Measurements from ENCODE around the gene TRIM29. TPM values are rescaled to one million over a fixed set of nuclear protein-coding genes. Genes with fewer than 3 reads are reported as not detected.

TRIM29 gene
- total RNA-seq, 2 experiments from 2014 or later, result not detected

DNA sequence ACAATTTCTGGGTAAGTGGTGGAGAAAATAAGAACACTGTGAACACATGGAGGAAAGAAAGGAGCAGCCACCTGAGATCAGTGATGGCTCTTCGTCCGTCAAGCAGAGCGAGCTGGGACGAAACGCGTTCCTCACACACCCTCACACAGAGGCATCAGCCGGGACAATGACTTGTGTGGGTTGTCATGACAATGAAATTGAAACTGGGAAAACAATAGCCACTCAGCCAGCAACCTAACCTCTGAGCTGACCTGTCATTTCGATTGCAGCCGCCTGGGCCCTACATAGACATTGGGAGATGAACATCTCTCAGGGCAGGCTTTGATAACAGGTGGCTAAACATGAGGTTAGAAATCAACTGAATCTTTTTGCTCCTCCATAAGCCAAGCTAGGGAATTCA is 51.3 kb downstream of the TRIM29 start:
- POLR2A ChIA-PET, result no interaction called here
- Mint-ChIP-seq H3K27ac (no peak overlapping the region), H3K36me3 (ENCODE audit: low read depth) (peaks cover 9% of the 10 kb centered on the region)

DNA sequence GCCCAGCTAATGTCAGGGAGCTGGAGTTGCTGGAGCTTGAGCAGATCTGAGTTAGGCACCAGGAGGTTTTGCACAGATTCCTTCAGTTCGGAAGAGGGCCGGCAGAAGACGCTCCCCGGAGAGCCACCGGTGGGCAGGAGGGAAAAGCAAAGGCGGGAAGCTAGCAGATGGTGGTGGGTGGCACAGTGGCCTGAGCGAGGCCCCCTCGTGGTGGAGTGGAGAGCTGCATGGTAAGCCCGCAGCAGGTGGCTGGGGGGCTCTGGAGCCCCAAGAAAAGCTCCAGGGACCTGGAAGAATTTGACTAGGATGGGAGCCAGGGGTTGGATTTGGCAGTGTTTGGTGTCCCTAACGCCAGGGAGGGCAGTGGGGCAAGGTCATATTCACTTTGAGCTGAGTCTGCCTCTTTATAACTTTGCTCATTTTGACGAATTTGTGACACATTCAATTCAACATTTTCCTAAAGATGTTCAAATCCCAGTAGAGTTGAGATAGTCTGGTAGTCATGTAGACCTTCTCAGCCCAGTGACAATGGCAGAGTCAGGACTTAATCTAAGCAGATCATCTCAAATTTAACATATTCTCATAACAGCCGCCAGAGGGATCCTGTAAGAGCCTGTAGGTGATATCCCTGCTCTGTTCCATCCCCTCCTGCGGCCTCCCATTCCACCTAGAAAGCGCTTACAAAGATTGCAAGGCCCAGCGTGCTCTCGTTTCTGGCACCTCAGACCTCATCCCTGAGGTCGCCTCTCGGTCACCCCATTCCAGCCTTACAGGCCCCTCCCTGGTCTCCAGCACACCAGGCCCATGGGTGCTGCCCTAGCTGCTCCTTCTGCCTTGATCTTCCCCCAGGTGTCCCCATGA is 57.9 kb downstream of the TRIM29 start:
- ChIA-PET CTCF (interaction anchor here (1.1 kb wide), 1 partner anchor 351 kb away, joined by 3 read pairs; the partner anchor contains the start of gene NECTIN1), POLR2A (no interaction called here)
- Mint-ChIP-seq H3K27ac (no peak overlapping the region), H3K27me3 (peaks cover 5% of the 10 kb centered on the region), H3K36me3 (ENCODE audit: low read depth) (peaks cover 11% of the 10 kb centered on the region), H3K4me1 (no peaks in the 10 kb centered on the region), H3K9me3 (peaks cover 16% of the 10 kb centered on the region), H3K4me3 (no peak overlapping the region)
- no peak for DNase-seq

More for the DNA sequence above, 51.3 kb downstream of the TRIM29 start:
- no peaks in the 10 kb centered on the region for H3K27me3 Mint-ChIP-seq
- no peaks in the 10 kb centered on the region for H3K4me1 Mint-ChIP-seq
- no peak for DNase-seq
- H3K4me3 Mint-ChIP-seq, result no peak overlapping the region
- peaks cover 9% of the 10 kb centered on the region for H3K9me3 Mint-ChIP-seq
- CTCF ChIA-PET, result no interaction called here

DNA sequence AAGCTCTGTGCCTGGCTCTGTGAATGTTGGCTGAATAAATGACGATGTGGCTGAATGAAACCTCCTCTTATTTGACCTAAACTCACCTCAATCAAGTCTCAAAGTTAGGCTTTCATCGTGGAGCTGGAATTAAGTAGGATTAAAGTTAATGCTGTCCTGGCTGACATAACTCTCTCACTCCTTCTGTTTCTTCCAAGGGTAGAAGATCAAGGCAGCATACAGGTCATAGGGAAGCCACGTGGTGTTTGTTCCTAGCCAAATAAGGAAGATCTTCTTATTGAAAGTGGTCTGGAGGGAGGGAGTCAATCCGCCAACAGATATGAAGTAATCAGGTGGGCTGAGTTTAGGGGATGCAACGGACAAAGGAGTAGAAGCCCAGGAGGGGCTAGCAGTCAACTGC is 59.5 kb downstream of the TRIM29 start:
- DNase-seq, result no peak
- POLR2A ChIA-PET, result no interaction called here
- no peak overlapping the region for H3K4me3 Mint-ChIP-seq
- H3K36me3 Mint-ChIP-seq (ENCODE audit: low read depth), result peaks cover 9% of the 10 kb centered on the region
- no peaks in the 10 kb centered on the region for H3K4me1 Mint-ChIP-seq
- CTCF ChIA-PET, result no interaction called here
- H3K9me3 Mint-ChIP-seq, result peaks cover 16% of the 10 kb centered on the region
- H3K27ac Mint-ChIP-seq, result no peak overlapping the region
- peaks cover 5% of the 10 kb centered on the region for H3K27me3 Mint-ChIP-seq

DNA sequence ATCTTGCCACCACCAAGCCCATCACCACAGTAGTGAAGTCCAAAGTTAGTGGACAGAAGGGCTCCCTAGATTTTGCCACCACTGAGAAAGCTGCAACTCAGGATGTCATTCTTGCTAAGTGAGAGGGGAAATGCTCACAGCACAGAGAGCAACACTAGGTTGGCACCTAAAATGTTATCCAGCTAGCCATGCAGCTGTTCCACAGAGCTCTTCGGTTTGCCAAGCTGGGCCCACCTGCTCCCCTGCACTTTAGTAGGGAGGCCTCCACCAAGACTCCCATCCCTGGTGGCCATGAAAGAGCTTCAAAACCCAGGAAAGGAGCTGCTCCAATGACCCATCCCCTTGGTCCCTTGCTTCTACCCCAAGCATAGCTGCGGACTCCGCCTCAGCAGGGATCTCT is 63.8 kb downstream of the TRIM29 start:
- Mint-ChIP-seq H3K27ac (no peak overlapping the region), H3K27me3 (peaks cover 5% of the 10 kb centered on the region), H3K4me1 (no peaks in the 10 kb centered on the region), H3K36me3 (ENCODE audit: low read depth) (no peaks in the 10 kb centered on the region), H3K4me3 (no peak overlapping the region), H3K9me3 (no peaks in the 10 kb centered on the region)
- ChIA-PET CTCF (no interaction called here), POLR2A (no interaction called here)
- no peak for DNase-seq

DNA sequence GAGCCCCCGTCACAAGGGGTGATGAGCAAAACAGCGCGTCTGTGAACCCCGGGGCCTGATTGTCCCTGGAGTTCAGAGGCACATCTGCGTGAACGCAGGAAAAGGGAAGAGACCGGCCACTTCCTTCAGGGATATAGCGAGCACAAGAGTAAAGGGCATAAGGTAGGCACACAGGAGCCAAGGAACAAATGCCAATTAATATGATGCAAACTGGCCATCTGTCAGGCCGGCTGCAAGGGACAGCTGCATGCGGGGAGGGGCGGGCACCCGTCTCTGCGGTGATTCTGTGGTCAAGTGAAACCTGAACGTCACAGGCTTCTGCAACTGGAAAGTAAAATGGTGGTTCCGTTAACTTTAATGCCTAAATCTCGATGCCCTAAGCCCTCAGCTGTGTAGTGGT is 64.7 kb downstream of the TRIM29 start:
- Mint-ChIP-seq H3K9me3 (no peaks in the 10 kb centered on the region), H3K27ac (no peak overlapping the region), H3K36me3 (ENCODE audit: low read depth) (no peaks in the 10 kb centered on the region), H3K27me3 (peaks cover 10% of the 10 kb centered on the region), H3K4me1 (no peaks in the 10 kb centered on the region), H3K4me3 (no peak overlapping the region)
- no peak for DNase-seq
- ChIA-PET CTCF (no interaction called here), POLR2A (no interaction called here)

DNA sequence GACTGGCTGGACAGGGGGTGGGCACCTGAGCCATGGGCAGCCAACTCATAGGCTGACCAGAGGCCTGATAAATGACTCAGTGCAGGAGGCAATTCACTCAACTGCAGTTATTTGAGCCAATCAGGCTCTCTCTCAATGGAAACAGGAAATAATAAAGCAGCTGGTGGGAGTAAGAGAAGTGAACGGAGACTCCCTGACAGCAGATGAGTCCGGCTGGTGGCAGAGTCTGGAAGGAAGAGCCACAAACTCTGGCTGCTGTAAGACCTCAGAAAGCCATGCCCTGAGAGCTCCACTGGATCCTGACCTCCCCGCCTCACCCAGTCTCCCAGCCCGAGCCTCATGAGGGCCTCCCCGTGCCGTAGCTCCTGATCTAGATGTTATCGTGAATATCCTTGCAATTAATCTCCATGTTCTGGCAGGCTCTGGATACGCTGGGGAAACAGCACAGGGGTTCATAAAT is 69.8 kb downstream of the TRIM29 start:
- Mint-ChIP-seq H3K36me3 (ENCODE audit: low read depth) (no peaks in the 10 kb centered on the region), H3K27ac (no peak overlapping the region), H3K4me3 (no peak overlapping the region), H3K4me1 (no peaks in the 10 kb centered on the region), H3K27me3 (peaks cover 19% of the 10 kb centered on the region), H3K9me3 (no peaks in the 10 kb centered on the region)
- CTCF ChIA-PET, result no interaction called here
- POLR2A ChIA-PET, result no interaction called here
- no peak for DNase-seq

DNA sequence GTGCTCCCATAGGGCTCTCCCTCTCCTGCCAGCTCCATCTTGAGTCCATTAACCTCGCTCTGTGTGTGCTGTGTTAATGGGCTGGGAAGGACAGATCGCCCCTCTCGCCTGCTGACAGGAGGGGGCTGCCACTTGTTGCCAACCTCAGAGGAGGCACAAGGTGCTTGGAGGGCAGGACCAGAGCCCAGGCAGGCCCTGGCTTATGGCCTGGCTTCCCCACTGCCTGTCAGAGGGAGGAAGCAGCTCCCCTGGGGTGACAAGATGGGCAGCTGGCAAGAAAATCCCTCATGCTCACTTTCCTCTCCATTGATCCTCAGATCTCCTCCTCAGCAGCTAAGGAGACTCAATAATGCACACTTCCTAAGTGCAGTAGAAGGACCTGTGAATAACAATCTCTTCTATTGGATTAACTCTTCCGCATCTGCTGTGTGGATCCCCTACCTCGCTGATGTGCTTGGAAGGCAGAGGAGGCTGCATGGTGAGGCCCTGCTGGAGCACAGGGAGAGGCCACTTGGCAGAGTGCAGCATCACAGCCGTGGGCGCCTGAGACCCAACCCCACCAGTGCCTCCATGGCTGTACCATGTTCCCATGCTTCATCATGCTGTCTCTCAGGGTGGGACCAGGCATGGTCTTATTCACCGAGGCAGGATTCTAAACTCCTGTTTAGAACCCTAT is 70.3 kb downstream of the TRIM29 start:
- Mint-ChIP-seq H3K4me3 (no peak overlapping the region), H3K9me3 (no peaks in the 10 kb centered on the region), H3K4me1 (no peaks in the 10 kb centered on the region), H3K27me3 (peaks cover 19% of the 10 kb centered on the region), H3K27ac (no peak overlapping the region), H3K36me3 (ENCODE audit: low read depth) (no peaks in the 10 kb centered on the region)
- ChIA-PET CTCF (no interaction called here), POLR2A (no interaction called here)
- DNase-seq, result no peak

DNA sequence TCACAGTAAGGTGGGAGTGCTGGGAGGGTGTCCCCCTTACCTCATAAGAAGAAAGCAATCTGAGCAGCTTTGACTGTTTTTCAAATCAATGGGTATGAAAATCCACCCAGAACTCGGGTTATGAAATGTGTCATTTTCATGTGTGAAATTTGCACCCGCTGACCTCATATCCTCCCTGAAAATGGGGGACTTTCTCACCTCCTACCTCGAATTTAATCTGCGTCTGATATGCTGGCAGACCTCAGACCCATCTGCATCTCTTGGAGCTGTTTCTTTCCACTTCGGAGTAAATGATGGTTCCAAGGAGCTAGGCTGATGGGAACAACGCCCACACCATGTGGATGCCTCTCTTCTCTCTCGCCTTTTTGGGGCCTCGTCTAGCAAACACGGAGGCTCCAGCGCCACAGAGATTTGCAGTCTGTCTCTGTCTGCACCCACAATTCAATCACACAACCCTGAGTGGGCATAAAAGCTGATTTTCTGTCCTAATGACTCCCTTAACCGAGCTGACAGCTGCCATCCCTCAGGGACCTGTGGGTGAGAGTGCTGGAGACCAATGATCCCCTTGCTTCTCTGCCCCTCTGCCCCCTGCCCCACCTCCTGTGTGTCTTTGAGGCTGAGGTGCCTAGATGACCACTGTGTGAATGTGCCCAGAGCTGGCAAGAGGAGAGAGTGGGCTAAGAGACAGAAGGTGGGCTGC is 71.0 kb downstream of the TRIM29 start:
- H3K36me3 Mint-ChIP-seq (ENCODE audit: low read depth), result no peaks in the 10 kb centered on the region
- ChIA-PET CTCF (no interaction called here), POLR2A (no interaction called here)
- DNase-seq, result no peak
- H3K27me3 Mint-ChIP-seq, result peaks cover 19% of the 10 kb centered on the region
- H3K4me1 Mint-ChIP-seq, result no peaks in the 10 kb centered on the region
- no peak overlapping the region for H3K27ac Mint-ChIP-seq
- H3K9me3 Mint-ChIP-seq, result no peaks in the 10 kb centered on the region
- no peak overlapping the region for H3K4me3 Mint-ChIP-seq

DNA sequence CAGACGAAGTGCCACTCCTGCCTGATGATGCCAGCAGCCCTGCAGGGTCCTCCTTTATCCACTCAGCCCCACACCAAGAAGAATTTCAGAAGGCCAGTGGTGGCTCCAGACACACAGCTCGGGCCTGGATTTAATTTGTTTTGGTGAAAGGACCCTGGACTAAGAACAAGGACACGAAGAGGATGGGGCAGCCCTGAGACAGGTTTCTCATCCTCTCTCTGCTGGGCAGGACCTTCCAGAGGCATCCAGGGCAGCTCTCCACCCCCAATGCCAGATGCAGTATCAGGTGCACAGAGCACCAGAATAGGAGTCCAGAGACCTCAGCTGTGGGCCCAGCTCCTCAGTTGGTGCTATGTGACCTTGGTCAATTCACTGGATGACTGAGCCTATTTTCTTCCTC is 72.0 kb downstream of the TRIM29 start:
- CTCF ChIA-PET, result no interaction called here
- Mint-ChIP-seq H3K27ac (no peak overlapping the region), H3K4me3 (no peak overlapping the region), H3K27me3 (peaks cover 19% of the 10 kb centered on the region), H3K9me3 (no peaks in the 10 kb centered on the region), H3K36me3 (ENCODE audit: low read depth) (no peaks in the 10 kb centered on the region), H3K4me1 (no peaks in the 10 kb centered on the region)
- POLR2A ChIA-PET, result no interaction called here
- no peak for DNase-seq

DNA sequence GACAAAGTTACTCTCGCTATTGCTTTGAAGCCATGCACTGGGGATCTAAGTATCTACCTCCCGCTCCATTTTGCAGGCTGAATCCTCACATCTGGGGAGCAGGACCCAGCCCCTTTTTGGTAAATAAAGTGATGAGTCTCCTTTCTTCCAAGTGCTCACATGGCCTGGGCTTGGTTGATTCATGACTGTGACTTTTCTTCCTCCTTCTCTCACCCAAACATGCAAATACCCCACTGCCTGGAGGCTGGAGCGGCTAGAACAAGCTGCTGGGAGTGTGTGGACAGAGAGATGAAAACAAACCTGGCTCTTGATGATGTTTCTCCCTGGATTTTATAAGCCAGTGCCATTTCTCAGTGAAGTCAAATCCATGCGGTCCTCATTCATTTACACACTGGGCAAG is 72.7 kb downstream of the TRIM29 start:
- no peaks in the 10 kb centered on the region for H3K9me3 Mint-ChIP-seq
- no peak overlapping the region for H3K27ac Mint-ChIP-seq
- H3K27me3 Mint-ChIP-seq, result peaks cover 19% of the 10 kb centered on the region
- DNase-seq, result no peak
- H3K4me3 Mint-ChIP-seq, result no peak overlapping the region
- H3K4me1 Mint-ChIP-seq, result no peaks in the 10 kb centered on the region
- ChIA-PET CTCF (no interaction called here), POLR2A (no interaction called here)
- no peaks in the 10 kb centered on the region for H3K36me3 Mint-ChIP-seq (ENCODE audit: low read depth)

DNA sequence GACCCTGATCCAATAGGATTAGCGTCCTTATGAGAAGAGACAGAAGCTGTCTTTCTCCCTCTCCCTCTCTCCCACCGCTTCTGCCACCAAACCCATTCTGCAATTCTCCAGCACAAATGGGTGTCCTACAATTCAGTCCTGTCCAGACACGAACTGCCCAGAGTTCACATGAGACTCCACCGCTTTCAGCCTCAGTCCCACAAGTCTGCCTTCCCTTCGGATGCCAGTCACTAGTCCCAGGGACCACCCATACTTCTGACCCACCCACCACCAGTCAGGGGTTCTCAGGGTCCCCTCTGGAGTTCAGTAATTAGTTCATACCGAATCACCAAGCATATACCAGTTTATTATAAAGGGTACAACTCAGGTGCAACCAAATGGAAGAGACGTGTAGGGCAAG is 73.6 kb downstream of the TRIM29 start:
- no peaks in the 10 kb centered on the region for H3K4me1 Mint-ChIP-seq
- H3K4me3 Mint-ChIP-seq, result no peak overlapping the region
- H3K27me3 Mint-ChIP-seq, result peaks cover 19% of the 10 kb centered on the region
- no peaks in the 10 kb centered on the region for H3K9me3 Mint-ChIP-seq
- DNase-seq, result no peak
- POLR2A ChIA-PET, result no interaction called here
- no peaks in the 10 kb centered on the region for H3K36me3 Mint-ChIP-seq (ENCODE audit: low read depth)
- no peak overlapping the region for H3K27ac Mint-ChIP-seq
- CTCF ChIA-PET, result no interaction called here

DNA sequence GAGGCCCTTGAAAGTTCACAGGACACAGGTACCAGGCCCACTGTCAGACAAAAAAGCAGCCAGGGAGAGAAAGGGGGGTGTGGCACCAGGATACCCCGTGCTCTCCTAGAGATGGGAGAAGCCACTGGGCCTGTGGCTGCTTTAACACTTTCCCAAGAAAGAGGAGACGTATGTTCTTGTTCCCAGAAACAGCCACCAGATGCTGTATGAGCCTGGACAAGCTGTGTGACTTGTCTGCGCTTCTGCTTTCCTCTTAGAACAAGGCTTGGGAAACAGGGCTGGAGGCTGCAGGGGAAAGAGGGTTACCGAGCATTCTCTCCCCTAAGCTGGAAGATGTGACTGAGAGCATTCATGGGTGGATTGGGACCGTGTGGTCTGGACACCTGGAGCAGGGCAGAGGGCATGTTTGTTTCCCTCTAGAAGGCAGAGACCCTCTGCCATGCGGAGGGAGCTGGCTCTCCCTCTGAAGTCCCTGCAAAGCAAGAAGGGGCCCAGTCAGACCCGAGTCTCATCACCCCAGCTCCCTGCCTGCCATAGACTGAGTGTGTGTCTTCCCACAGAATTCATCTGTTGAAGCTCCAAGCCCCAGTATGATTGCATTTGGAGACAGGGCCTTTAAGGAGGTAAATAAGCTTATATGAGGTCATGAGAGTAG is 74.1 kb downstream of the TRIM29 start:
- ChIA-PET POLR2A (no interaction called here), CTCF (no interaction called here)
- Mint-ChIP-seq H3K9me3 (no peaks in the 10 kb centered on the region), H3K4me3 (no peak overlapping the region), H3K27me3 (peaks cover 14% of the 10 kb centered on the region), H3K4me1 (no peaks in the 10 kb centered on the region), H3K27ac (no peak overlapping the region), H3K36me3 (ENCODE audit: low read depth) (no peaks in the 10 kb centered on the region)
- DNase-seq, result no peak

DNA sequence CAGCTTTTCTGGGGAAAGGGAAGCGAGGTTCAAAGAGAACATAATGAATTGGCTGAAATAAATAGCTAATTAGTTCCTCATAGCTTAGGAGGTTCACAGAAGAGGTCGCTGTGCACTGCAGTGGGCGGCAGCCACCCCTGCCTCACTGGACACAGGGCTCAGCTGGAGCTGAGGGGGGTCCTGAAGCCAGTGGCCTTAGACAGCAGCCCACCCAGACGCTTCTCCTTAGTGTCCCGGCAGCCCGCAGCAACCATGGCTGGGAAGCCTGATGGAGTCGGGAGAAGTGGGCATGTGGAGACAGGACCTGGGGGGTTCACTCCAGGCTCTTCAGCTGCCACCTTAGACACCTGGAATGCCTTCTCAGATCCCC is 75.4 kb downstream of the TRIM29 start:
- CTCF ChIA-PET, result no interaction called here
- H3K4me1 Mint-ChIP-seq, result no peaks in the 10 kb centered on the region
- no peaks in the 10 kb centered on the region for H3K9me3 Mint-ChIP-seq
- H3K4me3 Mint-ChIP-seq, result no peak overlapping the region
- H3K27ac Mint-ChIP-seq, result no peak overlapping the region
- H3K36me3 Mint-ChIP-seq (ENCODE audit: low read depth), result no peaks in the 10 kb centered on the region
- POLR2A ChIA-PET, result no interaction called here
- DNase-seq, result no peak
- H3K27me3 Mint-ChIP-seq, result peaks cover 7% of the 10 kb centered on the region
